GM23338 (cell line): ENCODE data around the gene RANGRF. TPM values are rescaled to one million over a fixed set of nuclear protein-coding genes. Genes with fewer than 3 reads are reported as not detected.

Source experiments
- ATAC-seq: fragments of 200-7000 bp; cut with Tn5 transposase; 3 replicates; pipeline ENCODE4 v1.9.1; 2020
- DNase-seq: peaks from one replicate; pipeline ENCODE4 v3.0.0-alpha.2; 2015; ENCODE audit warnings: low spot score
- H2AFZ ChIP-seq: fragments of 200-600 bp; sonication (generic); 2 replicates; pipeline ENCODE4 v1.8.0; 2016; ENCODE audit warnings: antibody characterized with exemption, mild to moderate bottlenecking, moderate library complexity
- H3F3A ChIP-seq: fragments of 200-600 bp; sonication (generic); replicated peaks from 2 replicates; pipeline ENCODE4 v1.8.0; 2017; ENCODE audit warnings: antibody characterized with exemption, mixed run types, low read depth
- H3K27ac ChIP-seq: fragments of 200-600 bp; sonication (generic); 2 replicates; pipeline ENCODE4 v1.6.1; 2016; ENCODE audit warnings: low read depth
- H3K27me3 ChIP-seq: fragments of 200-600 bp; sonication (generic); 2 replicates; pipeline ENCODE4 v1.8.0; 2016; ENCODE audit warnings: mild to moderate bottlenecking, mixed run types, moderate library complexity; ENCODE audit not compliant: insufficient read depth
- H3K36me3 ChIP-seq: fragments of 200-600 bp; sonication (generic); 2 replicates; pipeline ENCODE4 v1.8.0; 2016; ENCODE audit warnings: mild to moderate bottlenecking; ENCODE audit not compliant: insufficient read depth
- H3K4me1 ChIP-seq: fragments of 200-600 bp; sonication (generic); 2 replicates; pipeline ENCODE4 v1.8.0; 2016; ENCODE audit warnings: mild to moderate bottlenecking, moderate library complexity; ENCODE audit not compliant: insufficient read depth
- H3K4me2 ChIP-seq: fragments of 200-600 bp; sonication (generic); 2 replicates; pipeline ENCODE4 v1.7.1; 2017; ENCODE audit warnings: mixed run types
- H3K4me3 ChIP-seq: fragments of 200-600 bp; sonication (generic); 2 replicates; pipeline ENCODE4 v1.6.1; 2016; ENCODE audit warnings: mixed run types
- H3K79me2 ChIP-seq: fragments of 200-600 bp; sonication (generic); replicated peaks from 2 replicates; pipeline ENCODE4 v1.8.0; 2017; ENCODE audit warnings: mild to moderate bottlenecking; ENCODE audit not compliant: insufficient read depth
- H3K9me2 ChIP-seq: fragments of 200-600 bp; sonication (generic); 2 replicates; pipeline ENCODE4 v1.8.0; 2017; ENCODE audit not compliant: insufficient read depth
- H4K20me1 ChIP-seq: fragments of 200-600 bp; sonication (generic); replicated peaks from 2 replicates; pipeline ENCODE4 v1.8.0; 2017; ENCODE audit warnings: mild to moderate bottlenecking; ENCODE audit not compliant: insufficient read depth
- H3K27ac Mint-ChIP-seq: 2 replicates; pipeline ENCODE4 v1.8.0; 2020; ENCODE audit warnings: inconsistent platforms, mild to moderate bottlenecking, moderate library complexity, mixed read lengths
- H3K27me3 Mint-ChIP-seq: 3 replicates; pipeline ENCODE4 v1.8.0; 2022; ENCODE audit warnings: low read depth, mild to moderate bottlenecking, moderate library complexity, mixed read lengths, inconsistent platforms; ENCODE audit not compliant: insufficient read depth, poor library complexity
- H3K36me3 Mint-ChIP-seq: 3 replicates; pipeline ENCODE4 v1.8.0; 2021; ENCODE audit warnings: low read depth, mild to moderate bottlenecking, inconsistent platforms, moderate library complexity, mixed read lengths
- H3K4me1 Mint-ChIP-seq: 3 replicates; pipeline ENCODE4 v1.8.0; 2020; ENCODE audit warnings: mild to moderate bottlenecking, inconsistent platforms, mixed read lengths
- H3K4me3 Mint-ChIP-seq: 3 replicates; pipeline ENCODE4 v1.8.0; 2021; ENCODE audit warnings: moderate library complexity, mild to moderate bottlenecking, inconsistent platforms, mixed read lengths
- H3K9me3 Mint-ChIP-seq: 3 replicates; pipeline ENCODE4 v1.8.0; 2020; ENCODE audit warnings: moderate library complexity, mild to moderate bottlenecking, inconsistent platforms, mixed read lengths
- CREB1 ChIP-seq: fragments of 250-450 bp; sonication (Bioruptor Pico); IDR thresholded peaks from 2 replicates; pipeline ENCODE4 v1.5.0; 2020; ENCODE audit warnings: low read depth, mild to moderate bottlenecking, moderate library complexity
- EZH2 ChIP-seq: fragments of 200-600 bp; sonication (generic); IDR thresholded peaks from one replicate; pipeline ENCODE4 v1.8.0; 2017; ENCODE audit warnings: antibody characterized with exemption, mild to moderate bottlenecking, low read depth; ENCODE audit not compliant: unreplicated experiment
- EZH2phosphoT487 ChIP-seq: fragments of 200-600 bp; sonication (generic); IDR thresholded peaks from one replicate; pipeline ENCODE4 v1.8.1; 2018; ENCODE audit warnings: antibody characterized with exemption; ENCODE audit not compliant: unreplicated experiment
- JUNB ChIP-seq: IDR thresholded peaks from one replicate; pipeline ENCODE4 v1.6.1; 2016; ENCODE audit warnings: antibody characterized with exemption; ENCODE audit not compliant: unreplicated experiment
- NANOG ChIP-seq: IDR thresholded peaks from 2 replicates; pipeline ENCODE4 v1.6.1; 2016; ENCODE audit warnings: antibody characterized with exemption, borderline replicate concordance
- POLR2AphosphoS5 ChIP-seq: IDR thresholded peaks from 2 replicates; pipeline ENCODE4 v1.6.1; 2016; ENCODE audit warnings: antibody characterized with exemption, low read depth
- STAT1 ChIP-seq: IDR thresholded peaks from one replicate; pipeline ENCODE4 v1.6.1; 2016; ENCODE audit warnings: antibody characterized with exemption; ENCODE audit not compliant: unreplicated experiment
- ZNF114 ChIP-seq: fragments of 250-450 bp; sonication (Bioruptor Pico); IDR thresholded peaks from 2 replicates; pipeline ENCODE4 v1.5.0; 2020; ENCODE audit warnings: mild to moderate bottlenecking, moderate library complexity
- ZNF331 ChIP-seq: fragments of 250-450 bp; sonication (Bioruptor Pico); IDR thresholded peaks from 2 replicates; pipeline ENCODE4 v1.5.0; 2020; ENCODE audit warnings: low read depth, mild to moderate bottlenecking, moderate library complexity
- polyA plus RNA-seq: library from polyadenylated mRNA; unstranded; fragments of >200 nt; fragmentation: Nextera tagmentation; extraction: Ambion mirVana; gene quantifications from 2 replicates; pipeline ENCODE4 v1.2.1, GENCODE V29; 2016
- total RNA-seq: library from RNA; depleted of rRNA; stranded (reverse); fragments of >200 nt; shearing (Covaris generic); gene quantifications from 2 replicates; pipeline ENCODE4 v1.2.3, GENCODE V29; 2014
- TF ChIP-seq, protein P1 (sequence below), 2 experiments: fragments of 200-600 bp in 1 of 2; sonication (generic) in 1 of 2; conservative IDR thresholded peaks; 2 replicates each; pipeline versions ENCODE4 v1.5.1 to v1.6.1; 2016 to 2017; ENCODE audit warnings: antibody characterized with exemption in 2 of 2, low read depth in 2 of 2, mild to moderate bottlenecking in 2 of 2, moderate library complexity in 1 of 2
- TF ChIP-seq, protein P2 (sequence below): IDR thresholded peaks from 2 replicates; pipeline ENCODE4 v1.6.1; 2016; ENCODE audit warnings: antibody characterized with exemption
- TF ChIP-seq, protein P3 (sequence below): IDR thresholded peaks from one replicate; pipeline ENCODE4 v1.6.1; 2018; ENCODE audit warnings: antibody characterized with exemption; ENCODE audit not compliant: unreplicated experiment
- TF ChIP-seq, protein P4 (sequence below): fragments of 250-450 bp; sonication (Bioruptor Pico); IDR thresholded peaks from 2 replicates; pipeline ENCODE4 v1.5.0; 2020; ENCODE audit warnings: mild to moderate bottlenecking, moderate library complexity

The RANGRF gene
- total and polyA plus RNA-seq, 2 experiments from 2014 or later, result 11.2 to 52.4 TPM

DNA sequence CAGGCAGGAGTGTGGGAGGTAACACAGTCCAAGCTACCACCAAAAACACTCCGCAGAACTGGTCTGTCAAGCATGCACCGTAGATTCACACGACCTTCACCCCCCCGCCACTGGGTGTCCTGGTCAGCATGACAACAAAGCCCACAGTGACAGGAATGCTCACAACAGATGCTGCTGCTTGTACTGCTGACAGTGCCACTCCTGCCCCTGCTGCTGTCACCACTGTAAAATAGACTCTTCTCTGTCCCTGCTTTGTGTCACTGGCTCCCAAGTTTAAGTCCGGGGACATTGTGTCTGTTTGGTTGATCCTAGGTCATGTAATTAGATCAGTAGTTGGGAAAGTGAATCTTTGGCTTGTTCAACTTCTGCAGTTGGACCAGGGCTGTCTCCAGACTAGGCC is 44.2 kb downstream of the RANGRF start:
- ATAC-seq (peak; percentile 48), DNase-seq (no peak)
- Histone ChIP-seq H3K27me3 (peaks cover 6% of the 10 kb centered on the region), H3K79me2 (no peaks in the 10 kb centered on the region), H3K27ac (no peak overlapping the region), H3F3A (no peaks in the 10 kb centered on the region), H3K4me1 (peaks cover 1% of the 10 kb centered on the region; the same call in 1 of the 2 replicates), H3K9me2 (no peaks in the 10 kb centered on the region), H4K20me1 (0 out of 2 replicates have a peak, but pooled peaks cover 1% of the 10 kb centered on the region), H2AFZ (no peak overlapping the region), H3K4me3 (no peak overlapping the region), H3K36me3 (no peaks in the 10 kb centered on the region), H3K4me2 (no peak overlapping the region)
- Mint-ChIP-seq H3K27ac (no peak overlapping the region), H3K36me3 (no peaks in the 10 kb centered on the region), H3K4me1 (peaks cover 5% of the 10 kb centered on the region), H3K27me3 (peaks cover 15% of the 10 kb centered on the region), H3K9me3 (no peaks in the 10 kb centered on the region; the same call in 2 of the 3 replicates), H3K4me3 (no peak overlapping the region; the same call in 2 of the 3 replicates)
- TF ChIP-seq ZNF331 (CRISPR knock-in tag) (no peak), CREB1 (CRISPR knock-in tag) (no peak), EZH2phosphoT487 (no peak), NANOG (no peak), JUNB (no peak), STAT1 (no peak), POLR2AphosphoS5 (no peak), ZNF114 (CRISPR knock-in tag) (no peak), EZH2 (no peak)
- TF ChIP-seq, protein P1, sequence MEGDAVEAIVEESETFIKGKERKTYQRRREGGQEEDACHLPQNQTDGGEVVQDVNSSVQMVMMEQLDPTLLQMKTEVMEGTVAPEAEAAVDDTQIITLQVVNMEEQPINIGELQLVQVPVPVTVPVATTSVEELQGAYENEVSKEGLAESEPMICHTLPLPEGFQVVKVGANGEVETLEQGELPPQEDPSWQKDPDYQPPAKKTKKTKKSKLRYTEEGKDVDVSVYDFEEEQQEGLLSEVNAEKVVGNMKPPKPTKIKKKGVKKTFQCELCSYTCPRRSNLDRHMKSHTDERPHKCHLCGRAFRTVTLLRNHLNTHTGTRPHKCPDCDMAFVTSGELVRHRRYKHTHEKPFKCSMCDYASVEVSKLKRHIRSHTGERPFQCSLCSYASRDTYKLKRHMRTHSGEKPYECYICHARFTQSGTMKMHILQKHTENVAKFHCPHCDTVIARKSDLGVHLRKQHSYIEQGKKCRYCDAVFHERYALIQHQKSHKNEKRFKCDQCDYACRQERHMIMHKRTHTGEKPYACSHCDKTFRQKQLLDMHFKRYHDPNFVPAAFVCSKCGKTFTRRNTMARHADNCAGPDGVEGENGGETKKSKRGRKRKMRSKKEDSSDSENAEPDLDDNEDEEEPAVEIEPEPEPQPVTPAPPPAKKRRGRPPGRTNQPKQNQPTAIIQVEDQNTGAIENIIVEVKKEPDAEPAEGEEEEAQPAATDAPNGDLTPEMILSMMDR (conservative IDR thresholded peaks at IDR 0.05; ENCODE audit: low read depth in 2 of 2), result no peak
- TF ChIP-seq, protein P2, sequence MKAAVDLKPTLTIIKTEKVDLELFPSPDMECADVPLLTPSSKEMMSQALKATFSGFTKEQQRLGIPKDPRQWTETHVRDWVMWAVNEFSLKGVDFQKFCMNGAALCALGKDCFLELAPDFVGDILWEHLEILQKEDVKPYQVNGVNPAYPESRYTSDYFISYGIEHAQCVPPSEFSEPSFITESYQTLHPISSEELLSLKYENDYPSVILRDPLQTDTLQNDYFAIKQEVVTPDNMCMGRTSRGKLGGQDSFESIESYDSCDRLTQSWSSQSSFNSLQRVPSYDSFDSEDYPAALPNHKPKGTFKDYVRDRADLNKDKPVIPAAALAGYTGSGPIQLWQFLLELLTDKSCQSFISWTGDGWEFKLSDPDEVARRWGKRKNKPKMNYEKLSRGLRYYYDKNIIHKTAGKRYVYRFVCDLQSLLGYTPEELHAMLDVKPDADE, result no peak
- TF ChIP-seq, protein P3, sequence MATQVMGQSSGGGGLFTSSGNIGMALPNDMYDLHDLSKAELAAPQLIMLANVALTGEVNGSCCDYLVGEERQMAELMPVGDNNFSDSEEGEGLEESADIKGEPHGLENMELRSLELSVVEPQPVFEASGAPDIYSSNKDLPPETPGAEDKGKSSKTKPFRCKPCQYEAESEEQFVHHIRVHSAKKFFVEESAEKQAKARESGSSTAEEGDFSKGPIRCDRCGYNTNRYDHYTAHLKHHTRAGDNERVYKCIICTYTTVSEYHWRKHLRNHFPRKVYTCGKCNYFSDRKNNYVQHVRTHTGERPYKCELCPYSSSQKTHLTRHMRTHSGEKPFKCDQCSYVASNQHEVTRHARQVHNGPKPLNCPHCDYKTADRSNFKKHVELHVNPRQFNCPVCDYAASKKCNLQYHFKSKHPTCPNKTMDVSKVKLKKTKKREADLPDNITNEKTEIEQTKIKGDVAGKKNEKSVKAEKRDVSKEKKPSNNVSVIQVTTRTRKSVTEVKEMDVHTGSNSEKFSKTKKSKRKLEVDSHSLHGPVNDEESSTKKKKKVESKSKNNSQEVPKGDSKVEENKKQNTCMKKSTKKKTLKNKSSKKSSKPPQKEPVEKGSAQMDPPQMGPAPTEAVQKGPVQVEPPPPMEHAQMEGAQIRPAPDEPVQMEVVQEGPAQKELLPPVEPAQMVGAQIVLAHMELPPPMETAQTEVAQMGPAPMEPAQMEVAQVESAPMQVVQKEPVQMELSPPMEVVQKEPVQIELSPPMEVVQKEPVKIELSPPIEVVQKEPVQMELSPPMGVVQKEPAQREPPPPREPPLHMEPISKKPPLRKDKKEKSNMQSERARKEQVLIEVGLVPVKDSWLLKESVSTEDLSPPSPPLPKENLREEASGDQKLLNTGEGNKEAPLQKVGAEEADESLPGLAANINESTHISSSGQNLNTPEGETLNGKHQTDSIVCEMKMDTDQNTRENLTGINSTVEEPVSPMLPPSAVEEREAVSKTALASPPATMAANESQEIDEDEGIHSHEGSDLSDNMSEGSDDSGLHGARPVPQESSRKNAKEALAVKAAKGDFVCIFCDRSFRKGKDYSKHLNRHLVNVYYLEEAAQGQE, result no peak
- TF ChIP-seq, protein P4, sequence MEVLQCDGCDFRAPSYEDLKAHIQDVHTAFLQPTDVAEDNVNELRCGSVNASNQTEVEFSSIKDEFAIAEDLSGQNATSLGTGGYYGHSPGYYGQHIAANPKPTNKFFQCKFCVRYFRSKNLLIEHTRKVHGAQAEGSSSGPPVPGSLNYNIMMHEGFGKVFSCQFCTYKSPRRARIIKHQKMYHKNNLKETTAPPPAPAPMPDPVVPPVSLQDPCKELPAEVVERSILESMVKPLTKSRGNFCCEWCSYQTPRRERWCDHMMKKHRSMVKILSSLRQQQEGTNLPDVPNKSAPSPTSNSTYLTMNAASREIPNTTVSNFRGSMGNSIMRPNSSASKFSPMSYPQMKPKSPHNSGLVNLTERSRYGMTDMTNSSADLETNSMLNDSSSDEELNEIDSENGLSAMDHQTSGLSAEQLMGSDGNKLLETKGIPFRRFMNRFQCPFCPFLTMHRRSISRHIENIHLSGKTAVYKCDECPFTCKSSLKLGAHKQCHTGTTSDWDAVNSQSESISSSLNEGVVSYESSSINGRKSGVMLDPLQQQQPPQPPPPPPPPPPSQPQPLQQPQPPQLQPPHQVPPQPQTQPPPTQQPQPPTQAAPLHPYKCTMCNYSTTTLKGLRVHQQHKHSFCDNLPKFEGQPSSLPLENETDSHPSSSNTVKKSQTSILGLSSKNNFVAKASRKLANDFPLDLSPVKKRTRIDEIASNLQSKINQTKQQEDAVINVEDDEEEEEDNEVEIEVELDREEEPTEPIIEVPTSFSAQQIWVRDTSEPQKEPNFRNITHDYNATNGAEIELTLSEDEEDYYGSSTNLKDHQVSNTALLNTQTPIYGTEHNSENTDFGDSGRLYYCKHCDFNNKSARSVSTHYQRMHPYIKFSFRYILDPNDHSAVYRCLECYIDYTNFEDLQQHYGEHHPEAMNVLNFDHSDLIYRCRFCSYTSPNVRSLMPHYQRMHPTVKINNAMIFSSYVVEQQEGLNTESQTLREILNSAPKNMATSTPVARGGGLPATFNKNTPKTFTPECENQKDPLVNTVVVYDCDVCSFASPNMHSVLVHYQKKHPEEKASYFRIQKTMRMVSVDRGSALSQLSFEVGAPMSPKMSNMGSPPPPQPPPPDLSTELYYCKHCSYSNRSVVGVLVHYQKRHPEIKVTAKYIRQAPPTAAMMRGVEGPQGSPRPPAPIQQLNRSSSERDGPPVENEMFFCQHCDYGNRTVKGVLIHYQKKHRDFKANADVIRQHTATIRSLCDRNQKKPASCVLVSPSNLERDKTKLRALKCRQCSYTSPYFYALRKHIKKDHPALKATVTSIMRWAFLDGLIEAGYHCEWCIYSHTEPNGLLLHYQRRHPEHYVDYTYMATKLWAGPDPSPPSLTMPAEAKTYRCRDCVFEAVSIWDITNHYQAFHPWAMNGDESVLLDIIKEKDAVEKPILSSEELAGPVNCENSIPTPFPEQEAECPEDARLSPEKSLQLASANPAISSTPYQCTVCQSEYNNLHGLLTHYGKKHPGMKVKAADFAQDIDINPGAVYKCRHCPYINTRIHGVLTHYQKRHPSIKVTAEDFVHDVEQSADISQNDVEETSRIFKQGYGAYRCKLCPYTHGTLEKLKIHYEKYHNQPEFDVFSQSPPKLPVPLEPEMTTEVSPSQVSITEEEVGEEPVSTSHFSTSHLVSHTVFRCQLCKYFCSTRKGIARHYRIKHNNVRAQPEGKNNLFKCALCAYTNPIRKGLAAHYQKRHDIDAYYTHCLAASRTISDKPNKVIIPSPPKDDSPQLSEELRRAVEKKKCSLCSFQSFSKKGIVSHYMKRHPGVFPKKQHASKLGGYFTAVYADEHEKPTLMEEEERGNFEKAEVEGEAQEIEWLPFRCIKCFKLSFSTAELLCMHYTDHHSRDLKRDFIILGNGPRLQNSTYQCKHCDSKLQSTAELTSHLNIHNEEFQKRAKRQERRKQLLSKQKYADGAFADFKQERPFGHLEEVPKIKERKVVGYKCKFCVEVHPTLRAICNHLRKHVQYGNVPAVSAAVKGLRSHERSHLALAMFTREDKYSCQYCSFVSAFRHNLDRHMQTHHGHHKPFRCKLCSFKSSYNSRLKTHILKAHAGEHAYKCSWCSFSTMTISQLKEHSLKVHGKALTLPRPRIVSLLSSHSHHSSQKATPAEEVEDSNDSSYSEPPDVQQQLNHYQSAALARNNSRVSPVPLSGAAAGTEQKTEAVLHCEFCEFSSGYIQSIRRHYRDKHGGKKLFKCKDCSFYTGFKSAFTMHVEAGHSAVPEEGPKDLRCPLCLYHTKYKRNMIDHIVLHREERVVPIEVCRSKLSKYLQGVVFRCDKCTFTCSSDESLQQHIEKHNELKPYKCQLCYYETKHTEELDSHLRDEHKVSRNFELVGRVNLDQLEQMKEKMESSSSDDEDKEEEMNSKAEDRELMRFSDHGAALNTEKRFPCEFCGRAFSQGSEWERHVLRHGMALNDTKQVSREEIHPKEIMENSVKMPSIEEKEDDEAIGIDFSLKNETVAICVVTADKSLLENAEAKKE (CRISPR knock-in tag), result no peak
